ENCODE measurements around the gene ADARB2.

The ADARB2 gene

DNA sequence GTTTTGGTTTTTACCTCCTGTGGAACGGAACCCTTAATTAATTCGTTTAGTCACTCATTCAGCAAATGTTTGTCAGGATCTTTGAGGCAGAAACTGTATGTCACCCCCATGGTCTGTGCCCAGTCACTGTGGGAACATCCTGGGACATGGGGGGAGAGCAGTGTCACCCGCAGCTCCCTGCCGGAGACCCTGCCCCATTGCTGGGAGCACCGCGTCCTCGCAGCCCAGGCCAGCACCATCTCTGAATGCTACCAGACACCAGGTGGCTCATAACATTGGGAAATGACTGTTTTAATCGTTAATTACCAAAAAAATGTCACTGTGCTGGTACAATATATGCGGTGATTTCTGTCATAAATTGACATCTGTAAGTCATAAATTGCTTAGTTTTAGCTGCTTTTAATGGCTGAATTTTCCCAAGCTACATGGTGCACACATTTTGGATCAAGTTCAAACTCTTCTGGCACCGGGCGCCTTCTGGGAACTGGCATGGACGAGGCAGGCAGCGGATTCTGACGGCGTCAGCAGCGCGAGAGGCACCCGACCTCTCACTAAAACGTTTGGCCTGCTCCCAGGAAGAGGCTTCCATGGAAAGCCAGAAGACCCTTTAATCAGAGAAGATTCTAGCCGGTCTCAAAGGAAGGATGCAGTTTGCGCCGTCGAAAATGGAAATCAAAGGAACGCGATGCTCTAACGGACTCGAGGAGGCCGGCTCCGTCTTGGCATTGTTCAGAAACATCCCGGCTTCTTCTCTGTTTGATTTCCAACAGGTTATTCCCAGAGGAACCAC is 184.2 kb downstream of the ADARB2 start:
- no peak overlapping the region for H3K27ac ChIP-seq
- TF ChIP-seq, protein P1, sequence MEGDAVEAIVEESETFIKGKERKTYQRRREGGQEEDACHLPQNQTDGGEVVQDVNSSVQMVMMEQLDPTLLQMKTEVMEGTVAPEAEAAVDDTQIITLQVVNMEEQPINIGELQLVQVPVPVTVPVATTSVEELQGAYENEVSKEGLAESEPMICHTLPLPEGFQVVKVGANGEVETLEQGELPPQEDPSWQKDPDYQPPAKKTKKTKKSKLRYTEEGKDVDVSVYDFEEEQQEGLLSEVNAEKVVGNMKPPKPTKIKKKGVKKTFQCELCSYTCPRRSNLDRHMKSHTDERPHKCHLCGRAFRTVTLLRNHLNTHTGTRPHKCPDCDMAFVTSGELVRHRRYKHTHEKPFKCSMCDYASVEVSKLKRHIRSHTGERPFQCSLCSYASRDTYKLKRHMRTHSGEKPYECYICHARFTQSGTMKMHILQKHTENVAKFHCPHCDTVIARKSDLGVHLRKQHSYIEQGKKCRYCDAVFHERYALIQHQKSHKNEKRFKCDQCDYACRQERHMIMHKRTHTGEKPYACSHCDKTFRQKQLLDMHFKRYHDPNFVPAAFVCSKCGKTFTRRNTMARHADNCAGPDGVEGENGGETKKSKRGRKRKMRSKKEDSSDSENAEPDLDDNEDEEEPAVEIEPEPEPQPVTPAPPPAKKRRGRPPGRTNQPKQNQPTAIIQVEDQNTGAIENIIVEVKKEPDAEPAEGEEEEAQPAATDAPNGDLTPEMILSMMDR (IDR thresholded peaks at IDR 0.05): no peak
- TF ChIP-seq ZFX (IDR thresholded peaks at IDR 0.05; ENCODE audit: borderline replicate concordance): no peak

DNA sequence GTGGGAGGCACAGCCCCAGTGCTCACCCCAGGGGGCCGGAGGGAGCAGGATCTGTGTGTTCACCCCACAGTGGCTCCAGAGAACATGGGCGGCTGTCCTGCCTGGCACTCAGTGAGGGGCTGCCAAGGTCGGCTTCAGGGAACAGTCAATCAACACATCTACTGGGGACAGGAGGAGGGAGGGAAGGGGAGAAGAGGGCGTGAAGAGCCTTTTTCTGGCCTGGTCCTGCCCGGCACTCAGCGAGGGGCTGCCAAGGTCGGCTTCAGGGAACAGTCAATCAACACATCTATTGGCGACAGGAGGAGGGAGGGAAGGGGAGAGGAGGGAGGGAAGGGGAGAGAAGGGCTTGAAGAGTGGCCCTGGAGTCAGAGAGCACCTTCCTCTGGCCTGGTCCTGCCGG is 184.9 kb downstream of the ADARB2 start:
- H3K27ac ChIP-seq: no peak overlapping the region
- TF ChIP-seq ZFX (IDR thresholded peaks at IDR 0.05; ENCODE audit: borderline replicate concordance): no peak
- TF ChIP-seq, protein P1 (IDR thresholded peaks at IDR 0.05): no peak

DNA sequence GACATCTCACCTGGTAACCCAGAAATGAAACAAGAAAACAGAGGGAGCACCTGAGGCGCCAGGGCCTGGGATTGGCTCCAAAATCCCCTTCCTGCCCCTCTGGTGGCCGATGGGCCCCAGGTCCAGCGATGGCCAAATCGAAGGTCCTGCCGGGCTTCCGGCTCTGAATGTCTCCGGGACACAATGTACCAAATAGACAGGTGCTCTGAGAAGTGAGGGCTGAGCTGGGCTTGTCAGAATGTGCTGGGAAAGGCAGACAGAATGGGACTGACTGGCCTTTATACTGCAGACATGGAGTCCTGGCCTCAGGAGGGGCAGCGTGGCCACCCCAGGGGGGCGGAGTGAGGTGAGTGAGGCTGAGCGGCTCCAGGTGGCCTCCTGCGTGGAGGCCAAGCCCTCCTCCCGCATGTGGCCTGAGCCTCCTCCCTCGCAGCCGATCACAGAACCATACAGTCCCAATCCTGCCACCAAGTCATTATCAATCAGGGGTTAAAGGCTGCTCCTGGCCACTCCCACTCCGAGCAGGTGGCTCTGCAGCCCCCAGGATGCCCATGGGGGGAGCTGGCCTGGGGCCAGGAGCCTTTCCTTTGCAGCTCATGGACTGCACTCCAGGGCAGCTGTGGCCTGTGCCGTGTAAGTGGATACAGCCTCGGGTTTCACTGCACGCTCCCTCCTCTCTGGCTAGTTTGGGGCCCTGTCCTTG is 185.5 kb downstream of the ADARB2 start:
- TF ChIP-seq, protein P1 (IDR thresholded peaks at IDR 0.05): no peak
- TF ChIP-seq ZFX (IDR thresholded peaks at IDR 0.05; ENCODE audit: borderline replicate concordance): no peak

GRCh38 chr10:1550616-1551015 is 186.7 kb downstream of the ADARB2 start:
- TF ChIP-seq, protein P1 (IDR thresholded peaks at IDR 0.05): no peak
- TF ChIP-seq ZFX (IDR thresholded peaks at IDR 0.05; ENCODE audit: borderline replicate concordance): no peak
- no peak overlapping the region for H3K27ac ChIP-seq

More for the DNA sequence above, 185.5 kb downstream of the ADARB2 start:
- no peak overlapping the region for H3K27ac ChIP-seq

DNA sequence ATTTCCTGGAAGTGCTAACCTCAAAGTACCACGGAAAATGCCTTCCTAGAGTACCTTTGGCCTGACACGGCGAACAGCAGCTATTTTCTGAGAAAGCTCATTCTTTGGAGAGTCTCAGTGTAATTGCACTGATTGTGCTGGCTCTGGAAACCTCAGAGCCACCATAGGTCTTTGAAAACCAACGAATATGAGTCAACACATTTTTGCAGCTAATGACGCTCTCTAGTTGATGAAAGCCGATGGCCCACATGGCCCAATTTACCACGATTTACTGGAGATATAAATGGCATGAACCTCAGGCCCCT is 187.1 kb downstream of the ADARB2 start:
- H3K27ac ChIP-seq: no peak overlapping the region
- TF ChIP-seq ZFX (IDR thresholded peaks at IDR 0.05; ENCODE audit: borderline replicate concordance): no peak
- TF ChIP-seq, protein P1 (IDR thresholded peaks at IDR 0.05): no peak

GRCh38 chr10:1549591-1550290 is 187.6 kb downstream of the ADARB2 start:
- no peak overlapping the region for H3K27ac ChIP-seq
- TF ChIP-seq ZFX (IDR thresholded peaks at IDR 0.05; ENCODE audit: borderline replicate concordance): no peak
- TF ChIP-seq, protein P1 (IDR thresholded peaks at IDR 0.05): no peak
